Lung microvascular endothelial cell (primary cell): ENCODE data around the gene PHACTR1. TPM values are rescaled to one million over a fixed set of nuclear protein-coding genes. Genes with fewer than 3 reads are reported as not detected.
A peak's percentile ranks its signal among the peaks of the same experiment; 100 is the strongest.
"Not testable (repeated sequence)": the region's sequence is repeated elsewhere in the genome, so short reads cannot be mapped to it uniquely, and the experiment has no call there.

Experiments used
- DNase-seq, 2 donors: peaks; one replicate each; pipeline versions ENCODE4 v3.0.0 to v3.0.0-alpha.2; 2010; ENCODE audit warnings: low read depth in 2 of 2
- total RNA-seq: library from RNA; depleted of rRNA; stranded (reverse); fragments of >200 nt; gene quantifications from 2 replicates; pipeline ENCODE4 v1.2.1, GENCODE V29; 2014

PHACTR1 gene
- total RNA-seq, 1 donor from 2014 or later = 0.40 TPM

DNA sequence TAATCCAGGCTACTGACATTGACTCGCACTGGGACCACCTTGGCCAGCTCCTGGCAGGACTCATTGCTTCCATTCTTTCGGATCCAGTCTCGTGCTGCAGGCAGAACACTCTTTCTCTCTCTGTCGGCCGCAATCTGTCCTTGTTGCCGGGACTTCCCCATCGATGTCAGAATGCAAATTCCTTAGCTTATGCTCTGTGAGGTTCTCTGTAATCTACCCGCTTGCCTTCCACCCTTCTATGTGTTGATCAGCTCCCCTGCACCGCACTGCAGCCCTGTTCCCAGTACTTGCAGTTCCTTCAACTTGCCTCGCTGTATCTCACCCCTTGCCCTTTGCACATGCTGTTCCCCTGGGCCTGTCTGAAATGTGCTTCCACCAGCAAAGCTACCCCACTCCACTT lies 182.0 kb downstream of the PHACTR1 start:
- DNase-seq = no peak

DNA sequence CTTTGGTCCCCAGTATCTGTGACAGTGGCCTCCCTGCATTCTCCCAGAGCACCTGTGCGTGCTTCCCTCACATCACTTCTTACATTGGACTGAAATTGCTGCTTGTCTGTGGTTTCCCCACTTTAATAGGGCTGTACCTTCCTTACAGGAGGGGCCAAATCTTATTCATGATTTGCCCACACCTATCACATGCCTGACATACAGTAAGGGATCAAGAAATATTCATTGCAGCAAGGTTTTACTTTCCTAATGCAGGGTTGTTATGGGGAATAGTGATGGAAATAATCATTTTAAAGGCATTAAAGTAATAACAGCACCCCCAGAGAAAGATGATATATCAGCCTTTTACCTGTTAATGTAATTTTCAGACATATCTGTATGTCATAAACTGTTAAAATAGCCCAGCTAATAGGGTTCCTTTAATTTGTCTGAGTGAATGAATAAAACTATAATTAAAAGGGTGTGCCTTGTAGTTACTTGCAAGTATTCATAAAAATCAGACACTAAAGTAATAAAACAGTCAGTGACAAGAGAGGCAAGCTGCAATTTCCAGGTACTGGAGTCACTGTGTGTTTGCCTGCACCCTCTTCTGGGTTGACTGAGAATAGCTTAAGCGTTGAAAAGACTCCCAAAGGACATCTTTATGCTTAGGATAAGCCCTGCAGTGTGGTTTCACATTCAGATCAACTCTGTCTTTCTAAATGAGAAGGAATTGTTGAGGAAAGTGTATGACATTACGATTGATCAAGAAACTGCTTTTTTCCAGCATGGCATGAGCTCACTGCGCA lies 182.7 kb downstream of the PHACTR1 start:
- no peak for DNase-seq

DNA sequence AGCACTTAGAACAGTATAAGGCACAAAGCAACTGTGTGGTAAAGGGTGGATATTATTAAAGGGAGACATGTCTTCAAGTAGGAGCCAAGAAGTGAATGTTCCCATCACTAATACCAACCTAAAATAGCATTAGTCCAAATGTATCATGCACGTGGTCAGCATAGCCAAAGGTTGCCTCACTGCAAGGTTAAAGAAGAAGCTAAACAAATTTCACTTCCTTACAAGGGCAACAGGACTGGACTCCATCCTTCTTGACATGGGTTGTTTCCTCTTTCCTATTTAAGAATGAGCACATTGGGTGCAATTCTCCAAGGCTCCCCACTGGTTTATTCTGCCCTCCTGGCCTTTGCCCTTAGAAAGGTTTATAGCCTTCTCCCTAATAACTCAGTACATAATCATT lies 186.7 kb downstream of the PHACTR1 start:
- DNase-seq = no peak

DNA sequence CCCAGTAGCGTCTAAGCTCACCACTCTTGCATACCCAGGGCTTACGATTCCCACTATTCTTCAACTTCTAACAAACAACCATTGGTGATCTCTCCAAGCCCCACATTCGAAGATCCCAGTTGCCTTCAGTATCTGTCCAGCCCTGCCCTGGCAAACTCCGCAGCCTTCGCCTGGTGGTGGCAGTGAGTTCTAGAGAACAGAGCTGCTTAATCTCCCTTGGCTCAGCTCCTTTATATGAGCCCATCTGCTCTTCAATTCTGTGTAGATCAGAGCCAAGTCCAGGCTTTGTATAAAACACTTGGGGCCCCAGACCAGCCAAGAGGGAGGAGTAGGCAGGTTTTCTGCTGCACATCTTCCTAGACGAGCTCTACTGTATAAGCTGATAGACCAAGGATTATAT lies 193.3 kb downstream of the PHACTR1 start:
- DNase-seq = no peak

DNA sequence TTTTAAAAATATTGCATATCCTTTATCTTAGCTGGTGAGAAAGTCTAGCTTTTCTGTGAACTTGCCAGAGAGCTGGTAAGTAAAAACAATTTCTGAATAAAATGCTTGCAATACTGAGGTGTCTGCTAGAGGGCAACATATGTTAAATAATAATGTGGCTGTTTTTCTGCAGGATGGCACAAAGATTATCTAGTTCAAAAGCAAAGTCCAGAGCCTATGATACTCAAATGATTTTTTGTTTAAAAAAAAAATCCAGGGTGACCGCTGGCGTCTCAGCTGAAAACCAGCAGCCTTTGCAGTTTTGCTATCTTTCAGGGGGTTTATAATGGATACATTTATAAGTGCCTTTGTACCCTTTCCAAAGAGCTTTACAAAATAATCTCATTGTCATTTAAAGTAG lies 194.9 kb downstream of the PHACTR1 start:
- peak; percentile 56 to 72 for DNase-seq

DNA sequence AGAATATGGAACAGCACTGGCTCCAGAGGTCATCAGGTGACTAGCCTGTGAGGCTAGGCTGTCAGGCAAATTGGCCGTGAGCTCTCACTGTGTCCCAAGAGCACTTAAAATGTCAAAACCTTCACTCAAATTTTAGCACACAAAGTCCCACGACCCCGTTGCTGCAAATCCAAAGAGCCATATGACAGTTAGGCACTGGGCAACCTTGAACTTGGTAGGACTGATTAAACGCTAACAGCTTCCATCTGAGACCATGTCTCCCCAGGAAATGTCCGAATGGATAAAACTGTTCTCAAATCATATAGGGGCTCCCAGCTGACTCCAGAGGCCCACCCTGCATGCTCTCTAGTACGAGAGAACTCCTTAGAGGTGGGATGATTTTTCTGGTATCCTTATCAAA lies 196.6 kb downstream of the PHACTR1 start:
- DNase-seq = no peak

DNA sequence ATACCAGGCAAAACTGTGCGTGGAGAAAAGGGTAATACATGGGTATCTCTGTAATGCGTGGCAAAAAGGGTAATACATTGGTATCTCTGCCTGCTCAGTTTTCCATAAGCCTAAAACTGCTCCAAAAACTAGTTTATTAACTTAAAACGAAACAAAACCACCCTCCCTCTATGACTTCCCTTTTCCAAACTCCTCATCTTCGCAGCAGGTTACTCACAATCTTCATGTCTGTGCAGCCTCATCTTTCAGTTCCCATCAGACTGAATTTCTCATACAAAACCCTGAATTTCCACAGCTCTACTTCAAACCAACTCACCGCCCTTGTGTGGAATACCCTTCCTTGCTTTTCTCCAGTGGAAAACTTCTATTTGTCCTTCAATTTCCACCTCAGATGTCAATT lies 199.4 kb downstream of the PHACTR1 start:
- DNase-seq = no peak

DNA sequence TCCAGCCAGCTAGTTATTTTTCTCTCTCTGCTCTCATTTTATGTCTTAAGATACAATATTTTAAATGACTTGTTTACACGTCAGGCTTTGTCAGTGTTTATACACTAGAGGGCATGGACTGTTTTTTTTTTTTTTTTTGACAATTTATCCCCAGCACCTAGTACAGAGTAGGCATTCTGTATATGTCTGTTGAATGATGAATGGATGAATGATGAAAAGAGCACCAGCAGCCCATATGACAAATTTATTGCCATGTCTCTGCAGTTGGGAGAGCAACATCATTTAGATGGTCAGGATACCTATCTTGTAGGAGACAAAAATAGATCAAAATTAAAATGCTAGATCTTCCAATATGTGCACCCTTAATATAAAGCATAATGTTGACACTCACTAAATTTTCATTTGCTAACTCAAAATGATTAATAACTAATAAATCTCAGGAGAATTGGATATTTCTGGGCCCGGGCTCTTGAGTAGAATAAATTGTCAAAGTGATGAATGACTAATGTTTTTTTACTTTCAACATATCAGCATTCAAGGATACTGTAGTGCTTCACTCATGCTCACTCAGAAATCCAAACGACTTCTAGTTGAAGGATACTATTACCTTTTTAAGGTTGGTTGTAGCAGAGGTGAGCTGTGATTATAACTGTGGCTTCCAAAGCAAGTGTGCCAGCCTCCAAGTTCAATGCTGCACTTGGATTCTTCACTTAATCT lies 200.0 kb downstream of the PHACTR1 start:
- DNase-seq = no peak

DNA sequence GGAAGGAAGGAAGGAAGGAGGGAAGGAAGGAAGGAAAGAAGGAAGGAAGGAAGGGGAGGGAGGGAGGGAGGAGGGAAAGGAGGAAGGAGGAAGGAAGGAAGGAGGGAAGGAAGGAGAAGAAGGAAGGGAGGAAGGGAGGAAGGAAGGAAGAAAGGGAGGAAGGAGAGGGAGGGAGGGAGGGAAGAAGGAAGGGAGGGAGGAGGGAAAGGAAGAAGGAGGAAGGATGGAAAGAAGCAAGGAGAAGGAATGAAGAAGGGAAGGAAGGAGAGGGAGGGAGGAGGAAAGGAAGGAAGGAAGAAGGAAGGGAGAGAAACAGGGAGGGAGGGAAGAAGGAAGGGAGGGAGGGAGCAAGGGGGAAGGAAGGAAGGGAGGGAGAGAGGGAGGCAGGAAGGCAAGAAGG lies 204.9 kb downstream of the PHACTR1 start:
- no peak for DNase-seq

DNA sequence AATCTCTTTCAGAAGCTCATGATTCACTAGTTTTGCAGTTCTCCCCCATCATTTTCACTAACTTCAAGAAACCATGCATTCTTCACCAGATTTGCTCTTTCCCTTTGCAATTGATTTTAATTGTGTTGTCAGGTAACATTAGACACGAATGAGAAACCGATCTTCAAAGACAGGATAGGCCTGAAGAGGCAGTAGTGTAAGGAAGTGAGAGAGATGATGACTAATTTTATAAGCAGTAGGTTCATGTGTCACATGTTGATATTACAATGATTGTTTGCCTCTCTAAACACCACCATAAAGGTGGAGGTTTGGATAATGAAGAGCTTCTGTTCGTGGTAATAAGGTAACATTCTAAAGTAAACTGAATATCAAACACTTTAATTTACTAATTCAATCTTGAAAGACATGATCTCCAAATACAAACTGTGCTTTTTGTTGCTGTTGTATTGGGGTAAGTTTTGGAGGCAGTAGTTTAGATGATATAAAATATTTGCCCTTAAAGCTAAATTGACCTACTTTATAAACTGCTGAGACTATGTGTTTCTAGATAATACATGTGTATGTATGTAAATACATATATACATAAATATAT lies 207.2 kb downstream of the PHACTR1 start:
- peak in 1 of 2 donors; percentile 22 for DNase-seq

DNA sequence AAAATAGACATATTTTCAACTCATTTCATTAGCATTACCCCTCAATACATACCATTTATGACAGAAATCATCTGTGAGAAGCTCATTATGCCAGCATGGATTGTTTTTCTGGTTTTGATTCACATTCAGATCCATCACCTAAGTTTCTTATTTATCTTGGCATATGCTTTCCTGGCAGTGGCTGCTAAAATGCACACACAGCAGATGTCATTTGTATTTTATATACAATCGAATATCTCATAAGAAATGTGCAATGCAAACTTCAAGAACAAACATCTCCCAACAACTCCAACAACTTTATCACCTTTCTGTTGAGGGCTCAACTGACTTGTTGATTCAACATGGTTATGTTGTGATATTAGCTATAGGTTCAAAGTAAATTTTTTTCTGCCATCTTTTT lies 208.3 kb downstream of the PHACTR1 start:
- peak in 1 of 2 donors; percentile 16 for DNase-seq

DNA sequence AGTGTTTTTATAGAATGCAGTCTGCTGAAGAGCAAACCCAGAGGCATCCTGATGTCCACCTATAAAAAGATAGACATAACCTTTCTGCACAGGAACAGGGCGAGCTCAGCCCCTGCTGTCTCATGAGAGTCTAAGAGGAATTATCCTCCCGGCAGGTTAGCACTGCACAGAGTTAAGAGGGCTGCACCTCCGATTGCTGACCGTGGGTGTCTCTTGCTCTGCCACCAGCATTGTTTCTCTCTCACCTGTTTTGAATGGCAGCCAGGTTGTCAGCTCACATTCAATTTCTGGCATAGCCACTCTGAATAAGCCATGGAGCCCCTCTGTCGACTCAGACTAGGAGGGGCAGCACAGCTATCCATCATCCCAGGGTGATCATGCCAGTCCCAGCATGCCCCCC lies 211.2 kb downstream of the PHACTR1 start:
- DNase-seq = no peak

DNA sequence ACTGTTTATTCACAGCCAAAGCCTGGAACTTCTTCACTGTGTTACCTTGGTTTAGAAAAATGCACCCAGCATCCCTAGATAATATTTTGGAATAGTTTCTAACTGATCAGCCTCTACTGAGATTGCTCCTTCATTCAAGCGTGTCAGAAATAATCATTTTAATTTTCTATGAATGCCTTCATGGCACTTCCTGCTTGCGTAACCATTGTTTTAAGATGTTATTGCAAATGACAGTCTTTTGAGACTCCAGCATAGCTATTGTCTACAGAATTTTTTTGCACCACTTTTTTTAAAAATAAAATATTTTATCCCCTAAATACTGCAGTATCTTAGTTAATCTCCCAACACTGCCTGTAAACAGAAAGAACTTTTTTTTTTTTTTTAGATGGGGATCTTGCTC lies 213.1 kb downstream of the PHACTR1 start:
- DNase-seq = no peak

DNA sequence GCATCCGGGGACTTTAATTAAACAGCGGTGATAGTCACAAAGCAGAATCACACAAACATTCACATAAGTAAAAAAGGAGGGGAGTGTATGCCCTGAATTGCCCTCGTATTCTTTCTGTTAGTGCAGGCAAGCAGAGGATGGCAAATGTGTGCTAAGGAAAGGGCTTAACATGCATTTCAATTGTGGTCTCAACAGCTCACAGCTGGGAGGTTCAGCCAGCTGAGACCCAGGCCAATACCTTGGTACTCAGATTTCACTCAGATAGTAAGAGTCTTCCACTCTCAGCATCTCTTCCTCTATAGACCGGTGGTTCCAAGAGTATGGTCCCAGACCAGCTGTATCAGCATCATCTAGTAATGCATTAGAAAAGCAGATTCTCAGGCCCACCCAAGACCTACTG lies 215.1 kb downstream of the PHACTR1 start:
- no peak for DNase-seq

DNA sequence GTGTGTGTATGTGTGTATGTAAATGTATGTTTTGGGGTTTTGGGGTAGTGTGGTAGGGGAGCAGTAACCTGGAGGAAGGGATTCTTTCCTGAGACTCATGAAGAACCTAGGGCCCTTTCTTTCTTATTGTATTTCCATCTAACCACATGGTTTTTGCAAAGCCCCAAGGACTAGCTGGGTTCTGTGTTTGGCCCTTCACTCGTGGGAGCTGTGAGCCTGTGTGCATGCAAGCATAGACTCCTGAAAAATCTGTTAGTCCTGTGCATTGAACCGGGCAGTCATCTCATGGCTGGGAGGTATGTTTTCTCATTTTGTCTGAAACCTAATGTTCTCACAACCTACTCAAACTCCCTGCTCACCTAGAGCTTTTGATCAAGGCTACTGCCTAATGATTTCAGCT lies 219.1 kb downstream of the PHACTR1 start:
- DNase-seq = no peak

DNA sequence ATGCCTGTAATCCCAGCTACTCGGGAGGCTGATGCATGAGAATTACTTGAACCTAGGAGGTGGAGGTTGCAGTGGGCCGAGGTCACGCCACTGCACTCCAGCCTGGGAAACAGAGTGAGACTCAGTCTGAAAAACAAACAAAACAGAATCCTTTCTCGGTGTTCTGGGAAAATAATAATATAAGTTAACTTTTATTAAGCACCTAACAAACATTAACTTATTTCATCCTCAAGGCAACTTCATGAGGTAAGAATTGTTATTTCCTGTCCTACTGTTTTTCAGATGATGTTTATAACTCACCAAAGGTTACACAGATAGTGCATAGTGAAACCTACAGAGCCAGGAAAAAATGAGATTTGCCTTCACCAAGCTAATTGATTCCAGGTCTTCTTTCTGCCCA lies 221.4 kb downstream of the PHACTR1 start:
- DNase-seq = no peak

DNA sequence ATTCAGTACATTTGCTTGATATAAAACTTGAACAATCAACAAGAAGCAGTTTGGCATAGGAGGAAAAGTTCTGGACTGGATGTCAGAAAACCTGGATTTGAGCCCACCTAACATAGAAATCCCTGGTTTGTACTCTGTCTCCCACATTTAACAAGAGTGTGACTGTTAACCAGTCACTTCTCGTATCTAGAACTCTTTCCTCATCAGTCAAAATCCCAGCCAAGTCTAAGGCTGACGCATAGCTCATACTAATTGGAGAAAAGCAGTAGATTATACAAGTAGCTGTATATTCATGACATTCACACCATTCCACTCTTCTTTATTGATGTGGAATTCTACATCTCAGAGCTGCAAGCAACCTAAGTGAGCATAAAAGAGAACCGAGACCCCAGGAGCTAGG lies 222.7 kb downstream of the PHACTR1 start:
- DNase-seq = no peak

DNA sequence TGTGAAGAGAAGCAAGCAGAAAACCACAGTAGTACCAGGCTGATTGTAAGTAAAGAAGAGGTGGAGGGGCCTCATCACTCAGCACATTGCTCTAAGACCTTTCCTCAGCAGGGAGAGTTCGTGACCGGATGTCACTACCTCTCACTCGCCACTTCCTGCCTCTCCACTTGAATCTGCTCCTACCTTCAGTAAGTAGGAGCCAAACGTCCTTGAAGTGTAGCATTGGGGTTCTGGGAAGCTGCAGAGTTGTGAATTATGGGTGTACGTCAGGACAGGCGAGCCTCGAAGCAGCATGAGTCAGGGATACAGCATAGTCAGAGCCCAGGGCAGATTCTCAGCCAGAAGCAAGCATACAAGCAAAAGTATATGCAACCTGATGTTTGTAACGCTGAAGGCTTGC lies 224.9 kb downstream of the PHACTR1 start:
- peak in 1 of 2 donors; percentile 7 for DNase-seq

DNA sequence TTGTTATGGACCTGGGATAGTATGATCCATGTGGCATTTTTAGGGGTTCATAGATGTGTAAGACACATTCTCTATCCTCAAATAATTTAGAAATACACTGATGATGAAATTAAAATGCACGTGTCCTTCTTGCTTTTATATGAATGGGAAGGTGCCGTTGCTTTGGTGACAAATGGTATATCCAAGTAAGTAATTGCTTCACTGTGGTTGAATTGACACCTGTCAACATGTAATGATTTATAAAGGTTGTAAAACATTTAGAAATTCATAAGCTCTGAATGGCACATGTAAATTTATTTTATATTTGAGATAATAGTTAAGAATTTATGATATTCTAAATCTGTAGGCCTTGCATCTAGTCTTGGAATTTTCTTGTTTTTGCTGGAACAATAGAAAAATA lies 227.0 kb downstream of the PHACTR1 start:
- no peak for DNase-seq

DNA sequence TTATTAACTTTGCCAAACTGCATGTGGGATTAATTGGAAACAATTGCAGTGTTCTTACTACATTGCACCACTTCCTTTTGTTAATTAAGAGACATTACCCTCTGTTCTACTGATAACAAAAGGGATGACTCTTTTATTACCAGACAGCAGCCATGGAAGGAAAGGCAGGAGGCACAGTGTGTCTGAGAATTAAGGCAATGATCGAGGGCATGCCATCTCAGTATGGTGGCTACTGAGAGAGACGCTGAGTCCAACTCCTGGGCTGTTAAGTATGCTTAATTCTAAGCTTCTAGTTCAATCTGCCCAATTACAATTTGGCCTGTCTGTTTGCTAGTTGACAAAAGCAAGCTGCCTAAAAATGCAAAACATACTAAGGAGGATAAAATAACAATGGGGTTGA lies 227.4 kb downstream of the PHACTR1 start:
- DNase-seq = no peak

DNA sequence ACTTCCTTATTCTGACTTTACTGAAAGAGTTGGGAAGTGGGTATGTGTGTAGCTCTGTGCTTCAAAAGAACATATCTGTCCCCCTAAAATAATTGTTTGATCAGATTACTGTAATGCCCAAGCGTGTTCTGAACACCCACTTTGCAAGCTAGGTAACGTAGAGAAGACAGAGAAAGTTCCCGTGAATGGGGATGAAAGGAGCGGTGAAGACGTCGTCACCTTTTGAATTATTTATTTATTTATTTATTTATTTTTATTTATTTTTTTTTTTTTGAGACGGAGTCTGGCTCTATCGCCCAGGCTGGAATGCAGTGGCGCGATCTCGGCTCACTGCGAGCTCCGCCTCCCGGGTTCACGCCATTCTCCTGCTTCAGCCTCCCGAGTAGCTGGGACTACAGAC lies 228.0 kb downstream of the PHACTR1 start:
- not testable (repeated sequence) for DNase-seq

DNA sequence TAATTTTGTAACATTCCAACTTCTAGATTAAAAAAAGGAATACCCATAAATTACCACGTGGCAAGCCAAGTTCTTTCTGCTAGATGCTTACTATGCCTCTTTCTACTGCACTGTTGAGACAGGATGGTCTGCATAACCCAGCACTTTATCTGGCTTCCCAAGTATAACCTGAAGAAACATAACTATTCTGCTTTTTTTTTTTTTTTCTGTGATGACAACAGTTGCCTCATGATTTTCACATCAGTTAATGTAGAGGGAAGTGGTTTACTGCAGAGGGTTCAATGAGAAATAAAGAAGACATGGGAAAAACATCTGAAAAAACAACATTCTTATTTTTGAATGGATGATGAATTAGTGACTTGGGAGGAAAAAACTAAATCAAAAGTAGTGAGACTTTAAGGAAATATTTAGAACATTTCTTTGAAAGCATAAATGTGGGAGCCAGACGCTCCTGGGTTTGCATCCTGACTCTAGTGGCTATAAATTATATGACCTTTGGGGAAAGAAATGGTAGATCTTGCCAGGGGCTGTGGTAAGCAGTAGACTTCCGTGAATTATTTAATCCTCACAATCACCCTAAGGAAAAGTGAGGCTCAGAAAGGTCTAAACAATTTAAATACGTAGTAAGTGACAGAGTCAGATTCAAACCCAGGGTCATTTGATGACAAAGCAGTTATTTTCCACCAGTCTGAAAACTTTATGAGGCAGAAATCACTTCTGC lies 230.7 kb downstream of the PHACTR1 start:
- DNase-seq = peak in 1 of 2 donors; percentile 29
